ENCODE results near the gene COLEC12.

GRCh38 chr18:393574-393957 lies 106.9 kb downstream of the COLEC12 start:
- TF ChIP-seq POLR2A (IDR thresholded peaks at IDR 0.05) (no peak), CTCF (IDR thresholded peaks at IDR 0.05) (no peak), EP300 (IDR thresholded peaks at IDR 0.05) (no peak)
